D721Med (cell line): ENCODE results near the gene COQ9.
A peak's percentile ranks its signal among the peaks of the same experiment; 100 is the strongest.

Source experiments
- DNase-seq: peaks from one replicate; pipeline ENCODE4 v3.0.0; 2011; ENCODE audit warnings: low spot score; ENCODE audit not compliant: insufficient read length
- FAIRE-seq: peaks from 2 replicates; lab custom pipeline; 2011; peaks lifted over from hg19 to GRCh38; lab: Jason Lieb, UNC
- CTCF ChIP-seq: IDR thresholded peaks from 2 replicates; pipeline ENCODE4 v1.5.1; 2012; ENCODE audit warnings: mild to moderate bottlenecking, control low read depth; ENCODE audit not compliant: insufficient read depth; ENCODE audit errors: missing control alignments

COQ9 gene

GRCh38 chr16:57473176-57473840, 26.0 kb downstream of the COQ9 start:
- TF ChIP-seq CTCF = no peak
- FAIRE-seq = no peak
- DNase-seq = no peak

- DNase-seq = no peak
- no peak for TF ChIP-seq CTCF
- no peak for FAIRE-seq
Observed at GRCh38 chr16:57473906-57474305, 26.6 kb downstream of the COQ9 start.

- DNase-seq = no peak
- TF ChIP-seq CTCF = no peak
- FAIRE-seq = no peak
Observed at GRCh38 chr16:57474671-57475661, 27.7 kb downstream of the COQ9 start.

- peak; percentile 37 for TF ChIP-seq CTCF
- FAIRE-seq (no peak), DNase-seq (no peak)
Observed at GRCh38 chr16:57475711-57476339, 28.5 kb downstream of the COQ9 start.

GRCh38 chr16:57476546-57477410, 29.5 kb downstream of the COQ9 start:
- FAIRE-seq = no peak
- no peak for DNase-seq
- TF ChIP-seq CTCF = no peak

- FAIRE-seq (no peak), DNase-seq (no peak)
- TF ChIP-seq CTCF = no peak
Observed at GRCh38 chr16:57477531-57478202, 30.4 kb downstream of the COQ9 start.
